OCI-M2 (cell line): ENCODE measurements around the gene LCP2.
"Not testable (repeated sequence)": the region's sequence is repeated elsewhere in the genome, so short reads cannot be mapped to it uniquely, and the experiment has no call there.

Experiments
- DNase-seq: peaks from one replicate; lab custom pipeline; 2025; ENCODE audit not compliant: unreplicated experiment; lab: John Stamatoyannopoulos, UW

LCP2 gene

DNA sequence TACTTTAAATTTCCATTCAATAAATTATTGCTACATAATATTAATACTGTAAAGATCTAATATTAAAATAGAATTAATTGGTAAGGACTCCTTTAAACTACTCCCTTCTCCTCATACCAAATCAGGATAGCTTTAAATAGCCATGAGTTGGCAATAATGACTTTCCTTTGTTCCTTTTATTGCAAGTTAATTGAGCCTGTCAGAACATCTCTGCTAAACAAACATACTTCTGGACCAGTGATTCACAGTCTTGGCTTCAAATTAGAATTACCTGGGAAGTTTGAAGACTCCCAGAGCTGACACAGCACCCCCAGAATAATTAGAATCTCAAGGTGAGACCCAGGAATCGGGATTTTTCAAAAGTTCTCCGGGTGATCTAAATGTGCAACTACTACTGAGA lies 46.1 kb downstream of the LCP2 start:
- DNase-seq = no peak

DNA sequence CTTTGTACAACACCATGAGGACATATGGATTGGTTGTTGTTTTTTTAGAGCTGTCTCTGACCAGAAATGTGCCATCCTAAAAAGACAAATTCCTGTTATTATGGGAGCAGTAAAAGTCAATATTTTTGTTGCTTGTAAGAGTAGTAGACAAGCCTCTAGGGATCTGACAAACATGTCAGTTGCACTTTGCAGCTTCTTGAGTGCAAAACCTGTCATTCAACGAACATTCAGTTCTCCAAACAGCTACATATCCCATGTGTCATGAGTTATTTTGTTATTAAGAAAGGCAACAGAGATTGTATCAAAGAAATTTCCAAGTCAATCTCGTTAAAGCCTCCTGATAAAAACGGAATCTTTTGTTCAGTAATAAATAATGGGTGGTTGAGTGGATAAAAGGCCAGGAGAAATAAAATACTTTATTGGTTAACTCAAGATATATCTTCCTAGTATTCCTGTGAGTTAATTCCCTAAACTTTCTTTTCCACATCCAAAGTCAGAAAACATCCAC lies 46.7 kb downstream of the LCP2 start:
- no peak for DNase-seq

DNA sequence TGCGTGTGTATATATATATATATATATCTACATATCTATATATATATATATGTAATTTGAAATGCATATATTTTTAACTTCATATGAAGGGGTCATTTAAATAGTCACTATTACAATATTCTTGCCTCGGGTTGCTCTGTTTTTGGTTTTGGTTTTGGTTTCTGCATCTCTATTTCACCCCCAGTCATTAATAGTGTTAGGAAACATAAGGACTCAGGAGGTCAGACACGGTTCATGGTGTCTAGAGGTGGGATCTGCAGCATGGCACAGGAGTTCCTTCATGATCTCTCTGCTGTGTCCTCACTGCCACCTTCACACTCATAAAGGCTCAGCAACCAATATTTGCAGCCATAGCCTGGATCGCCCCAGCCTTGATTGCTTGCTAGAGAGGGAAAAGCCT lies 48.2 kb downstream of the LCP2 start:
- DNase-seq = no peak

DNA sequence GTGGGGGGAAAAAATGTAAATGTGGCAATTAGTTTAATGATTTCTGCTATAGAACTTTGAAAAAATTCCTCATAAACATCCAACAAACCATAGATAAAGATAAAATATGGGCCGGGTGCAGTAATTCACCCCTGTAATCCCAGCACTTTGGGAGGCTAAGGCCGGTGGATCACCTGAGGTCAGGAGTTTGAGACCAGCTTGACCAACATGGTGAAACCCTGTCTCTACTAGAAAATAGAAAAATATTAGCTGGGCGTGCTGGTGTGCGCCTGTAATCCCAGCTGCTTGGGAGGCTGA lies 48.7 kb downstream of the LCP2 start:
- not testable (repeated sequence) for DNase-seq

DNA sequence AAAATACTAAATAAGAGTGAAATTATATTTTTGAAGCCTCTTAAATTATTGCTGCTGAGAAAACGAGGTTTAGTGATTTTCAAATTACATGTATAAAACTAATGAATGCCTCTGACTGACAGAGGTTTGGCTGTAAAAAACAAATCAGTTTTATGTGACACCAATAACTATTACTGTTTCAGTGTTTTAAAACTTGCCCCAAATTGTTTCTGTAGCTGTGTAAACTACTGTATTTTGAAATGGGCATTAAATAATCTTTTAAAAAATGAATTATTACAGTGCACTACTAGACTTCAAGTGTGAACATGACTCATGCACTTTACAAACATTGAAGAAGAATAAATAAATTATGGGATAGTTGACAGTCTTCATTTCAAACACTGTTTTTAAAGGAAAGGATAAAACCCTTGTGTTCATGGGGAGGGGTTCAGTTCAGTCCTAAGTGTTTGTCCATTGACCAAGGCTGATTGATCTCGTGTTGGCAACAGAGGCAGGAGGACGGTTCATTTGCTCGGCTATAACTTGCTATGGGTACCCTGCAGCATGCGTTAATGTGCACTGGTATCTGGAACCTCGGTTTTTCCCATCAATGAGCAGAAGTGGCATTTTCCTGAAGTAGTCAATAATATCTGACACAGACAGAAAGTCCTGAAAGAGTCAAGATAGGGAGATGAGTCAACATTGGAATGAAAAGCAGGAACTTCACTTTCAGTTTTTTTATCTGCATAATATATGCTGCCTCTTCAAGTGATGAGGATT lies 49.2 kb downstream of the LCP2 start:
- no peak for DNase-seq

DNA sequence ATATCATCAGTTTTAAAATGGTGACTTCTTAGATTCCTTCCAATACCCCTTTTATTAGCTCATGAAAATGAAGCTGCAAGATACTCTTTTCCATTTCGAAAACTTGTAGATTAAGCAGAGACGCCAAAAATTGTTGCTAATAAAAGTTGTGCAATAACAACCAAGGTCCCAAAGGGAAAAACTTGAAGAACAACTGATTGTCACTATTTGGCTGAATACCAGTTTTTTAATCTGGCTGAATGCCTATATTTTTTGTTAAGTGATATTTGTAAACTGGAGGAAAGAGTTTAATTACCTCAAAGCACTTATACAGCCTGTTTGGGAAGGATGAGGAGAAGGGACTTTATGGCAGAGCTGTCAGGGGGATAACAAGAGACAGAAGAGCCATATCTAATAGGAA lies 50.2 kb downstream of the LCP2 start:
- no peak for DNase-seq

DNA sequence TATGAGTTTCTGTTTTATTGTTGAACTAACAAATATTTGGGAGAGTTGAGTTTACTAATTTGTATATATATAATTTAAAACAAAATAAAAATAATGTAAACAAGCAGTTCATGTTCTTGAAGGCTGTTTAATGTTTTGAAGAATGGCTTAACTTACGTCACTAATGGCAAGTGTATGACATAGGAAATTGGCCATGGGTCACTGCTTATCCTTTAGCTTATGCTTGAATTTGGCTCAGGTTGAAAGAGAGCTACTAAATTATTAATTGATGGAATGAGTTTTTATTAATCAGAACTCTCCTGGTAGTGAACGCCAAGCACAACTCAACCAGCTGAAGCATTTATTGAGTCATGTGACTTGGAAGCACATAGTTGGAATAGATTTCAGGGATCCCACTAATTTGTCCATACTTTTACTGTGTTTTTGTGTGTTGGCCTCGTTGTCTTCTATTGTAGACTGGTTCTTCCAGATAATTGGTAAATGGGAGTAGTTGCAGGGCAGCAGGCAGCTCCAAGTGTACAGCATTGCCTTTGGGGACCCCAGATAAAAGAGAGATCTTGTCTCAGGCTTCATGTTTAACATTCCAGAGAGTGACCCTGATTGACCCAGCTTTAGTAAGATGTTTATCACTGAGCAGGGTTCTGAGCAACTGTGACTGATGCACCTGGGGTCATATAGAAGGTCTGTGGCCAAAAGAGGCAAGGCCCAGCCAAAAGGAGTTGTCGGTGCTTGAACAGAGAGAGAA lies 51.3 kb downstream of the LCP2 start:
- DNase-seq = no peak

DNA sequence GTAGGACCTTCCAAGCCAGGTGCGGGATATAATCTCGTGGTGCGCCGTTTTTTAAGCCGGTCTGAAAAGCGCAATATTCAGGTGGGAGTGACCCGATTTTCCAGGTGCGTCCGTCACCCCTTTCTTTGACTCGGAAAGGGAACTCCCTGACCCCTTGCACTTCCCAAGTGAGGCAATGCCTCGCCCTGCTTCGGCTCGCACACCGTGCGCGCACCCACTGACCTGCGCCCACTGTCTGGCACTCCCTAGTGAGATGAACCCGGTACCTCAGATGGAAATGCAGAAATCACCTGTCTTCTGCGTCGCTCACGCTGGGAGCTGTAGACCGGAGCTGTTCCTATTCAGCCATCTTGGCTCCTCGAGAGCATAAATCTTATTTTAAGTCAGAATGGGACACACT lies 52.1 kb downstream of the LCP2 start:
- DNase-seq = not testable (repeated sequence)

DNA sequence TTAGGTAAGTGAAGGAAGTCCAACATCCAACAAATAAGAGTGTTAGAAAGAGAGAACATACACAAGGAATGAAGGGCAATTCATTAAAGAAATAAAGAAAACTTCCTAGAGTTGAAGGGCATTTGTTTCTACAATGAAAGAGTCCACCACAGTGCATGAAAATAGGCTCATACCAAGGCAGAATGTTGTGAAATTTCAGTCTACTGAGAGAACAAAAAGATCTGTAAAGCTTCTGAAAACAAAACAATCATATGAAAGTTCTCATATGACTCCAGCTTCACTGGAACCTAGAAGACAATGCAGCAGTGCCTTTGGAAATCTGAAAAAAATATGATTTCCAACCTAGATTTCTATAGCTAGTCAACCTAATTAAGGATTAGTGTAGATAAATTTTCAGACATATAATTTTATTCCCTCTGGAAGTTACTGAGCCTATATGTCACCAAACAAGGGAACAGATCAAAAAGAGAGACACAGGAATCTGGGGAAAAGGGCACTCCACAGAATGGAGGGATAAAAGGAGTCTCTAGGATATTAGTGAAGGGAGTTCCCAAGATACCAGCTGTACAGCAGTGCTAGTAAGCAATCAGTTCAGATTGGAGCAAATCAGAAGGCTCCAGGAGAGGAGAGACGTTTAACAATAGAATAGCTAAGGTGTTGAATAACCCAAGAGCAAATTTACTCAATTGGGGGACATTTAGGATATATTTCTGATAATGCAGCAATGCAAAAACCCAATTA lies 59.0 kb downstream of the LCP2 start:
- no peak for DNase-seq

DNA sequence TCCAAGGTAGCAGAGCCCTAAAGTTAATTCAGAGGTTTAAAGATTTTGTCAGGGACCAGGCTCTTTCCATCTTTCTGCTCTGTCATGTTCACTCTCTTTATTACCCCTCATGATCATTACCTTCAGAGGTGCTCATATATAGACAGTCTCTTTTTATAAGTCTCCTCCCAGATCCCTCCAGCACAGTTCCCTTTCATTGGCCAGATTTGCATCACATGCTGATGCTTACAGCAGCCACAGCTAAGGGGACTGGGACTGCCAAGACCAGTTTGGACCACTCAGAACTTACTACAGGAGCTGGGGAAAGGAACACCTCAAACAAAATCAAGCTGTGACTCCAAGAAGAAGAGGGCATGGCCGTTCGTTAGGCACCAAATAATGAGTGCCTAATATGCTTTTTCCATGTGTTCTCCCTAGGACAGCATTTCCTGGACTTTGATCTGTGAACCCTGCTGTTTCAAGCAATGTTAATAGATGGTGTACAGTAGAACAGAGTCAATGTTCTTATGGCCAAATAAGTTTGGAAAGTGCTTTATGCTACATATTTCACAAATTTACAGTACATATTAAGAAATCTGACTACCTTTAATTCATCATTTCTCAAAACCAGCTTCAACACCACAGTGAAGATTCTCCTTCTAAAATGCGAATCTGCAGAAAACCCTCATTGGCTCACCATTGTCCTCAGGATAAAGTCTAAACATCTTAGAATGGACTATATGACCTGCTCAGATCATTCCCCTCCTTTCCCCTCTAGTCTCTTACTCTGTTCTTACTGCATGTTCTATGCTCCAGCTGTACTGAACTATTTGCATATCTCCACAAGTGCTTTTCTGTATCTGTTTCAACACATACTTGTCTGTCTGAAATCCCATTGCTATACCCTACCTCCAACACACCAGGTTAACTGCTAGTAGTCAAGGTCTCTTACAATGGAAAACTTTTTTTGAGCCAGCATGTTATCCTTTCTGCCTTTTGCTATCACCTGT lies 61.4 kb downstream of the LCP2 start:
- DNase-seq = no peak

DNA sequence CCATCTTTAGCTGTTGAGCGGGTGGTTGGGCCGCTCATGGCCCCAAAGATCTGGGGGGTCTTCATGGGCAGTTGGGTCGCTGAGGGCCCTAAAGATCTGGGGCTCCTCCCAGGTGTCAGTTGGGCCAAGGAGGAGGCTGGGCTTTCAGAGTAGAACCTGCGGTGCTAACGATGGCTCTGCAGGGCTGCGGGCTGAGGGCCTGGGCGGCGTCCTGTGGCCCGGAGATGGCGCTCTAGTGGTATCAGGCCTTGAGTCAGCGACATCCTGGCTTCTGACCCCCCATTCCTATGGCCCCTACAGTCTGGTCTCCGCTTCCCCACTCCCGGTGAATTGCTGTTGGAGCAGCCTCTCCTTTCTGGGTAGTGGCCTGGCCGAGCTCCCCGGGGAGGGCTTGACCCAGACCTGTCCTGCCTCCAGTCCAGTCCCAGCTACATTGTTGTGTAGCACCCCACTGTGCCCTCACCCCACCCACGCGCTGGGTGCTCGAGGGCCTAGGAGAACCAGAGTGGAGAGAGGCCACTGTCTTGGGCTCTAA lies 64.2 kb downstream of the LCP2 start:
- no peak for DNase-seq

DNA sequence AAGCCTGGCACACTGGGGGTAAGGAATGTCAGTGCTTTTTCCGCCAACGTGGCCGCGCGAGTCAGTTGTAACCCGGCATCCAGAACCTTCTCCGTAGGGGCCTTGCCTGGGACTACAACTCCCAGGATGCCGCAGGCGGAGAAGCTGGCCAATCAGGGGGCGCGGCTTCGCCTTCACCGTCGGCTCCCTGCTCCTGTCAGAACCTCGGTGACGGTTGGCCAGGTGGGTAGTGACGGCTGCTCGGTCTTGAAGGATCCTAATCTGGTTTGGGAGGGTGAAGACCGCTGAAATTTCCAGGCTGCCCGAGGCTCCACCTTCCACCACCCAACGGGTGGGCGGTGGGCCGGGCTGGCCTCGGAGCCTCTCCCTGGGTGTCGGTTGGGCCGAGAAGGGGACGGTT lies 64.8 kb downstream of the LCP2 start, which contains the start of gene C5orf58:
TSS of gene C5orf58 (plus strand) at position 200 of the 400 bp plus-strand sequence. CDS start 1,992 bp downstream, outside the sequence.
- DNase-seq = no peak

DNA sequence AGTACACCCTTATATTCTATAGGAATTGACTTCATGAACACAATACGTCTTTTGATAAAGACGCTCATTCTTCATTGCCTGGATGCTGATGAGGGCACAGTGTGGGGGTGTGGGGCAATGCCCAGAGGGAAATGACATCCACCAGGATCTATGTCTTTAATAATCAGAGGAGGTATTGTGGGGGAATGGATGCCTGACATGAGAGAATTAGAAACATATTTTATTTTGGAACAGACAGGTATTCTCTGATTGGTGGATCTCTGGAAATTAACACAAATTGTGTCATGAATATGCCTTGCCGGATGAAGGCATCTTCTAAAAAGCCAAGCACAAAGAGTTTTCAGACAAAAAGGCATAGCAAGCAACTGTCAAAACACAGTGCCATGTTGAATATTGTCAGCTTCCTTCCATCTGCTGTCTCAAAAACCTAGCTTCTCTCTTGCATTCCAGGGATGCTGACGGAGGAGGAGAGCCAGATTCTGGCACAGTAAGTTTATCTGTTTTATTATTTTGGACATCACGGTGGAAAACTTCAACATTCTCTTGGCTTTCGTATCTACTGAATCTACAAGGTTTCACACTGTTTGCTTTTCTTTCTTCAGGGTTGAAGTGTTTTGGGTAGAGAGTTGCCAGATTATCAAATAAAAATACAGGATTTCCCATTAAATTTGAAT lies 68.7 kb downstream of the LCP2 start:
- no peak for DNase-seq

DNA sequence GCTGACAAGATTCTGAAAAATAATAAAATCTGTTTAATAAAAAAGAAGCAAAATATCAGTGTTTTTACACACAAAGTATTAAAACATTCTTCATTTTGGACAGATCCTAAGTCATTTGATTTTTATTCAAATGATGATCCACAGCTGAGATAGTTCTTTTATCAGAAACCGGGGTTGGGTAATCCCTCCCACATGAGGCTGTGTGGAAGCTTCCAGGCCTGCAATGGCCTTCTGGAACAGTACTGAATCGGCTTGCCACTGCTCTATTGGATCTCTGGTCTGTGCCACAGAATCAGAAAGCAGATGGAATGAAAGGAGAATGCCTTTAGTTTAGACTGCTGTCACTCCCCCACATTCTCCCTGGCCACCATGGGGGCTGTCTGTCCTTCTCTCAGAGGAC lies 70.9 kb downstream of the LCP2 start:
- DNase-seq = no peak

DNA sequence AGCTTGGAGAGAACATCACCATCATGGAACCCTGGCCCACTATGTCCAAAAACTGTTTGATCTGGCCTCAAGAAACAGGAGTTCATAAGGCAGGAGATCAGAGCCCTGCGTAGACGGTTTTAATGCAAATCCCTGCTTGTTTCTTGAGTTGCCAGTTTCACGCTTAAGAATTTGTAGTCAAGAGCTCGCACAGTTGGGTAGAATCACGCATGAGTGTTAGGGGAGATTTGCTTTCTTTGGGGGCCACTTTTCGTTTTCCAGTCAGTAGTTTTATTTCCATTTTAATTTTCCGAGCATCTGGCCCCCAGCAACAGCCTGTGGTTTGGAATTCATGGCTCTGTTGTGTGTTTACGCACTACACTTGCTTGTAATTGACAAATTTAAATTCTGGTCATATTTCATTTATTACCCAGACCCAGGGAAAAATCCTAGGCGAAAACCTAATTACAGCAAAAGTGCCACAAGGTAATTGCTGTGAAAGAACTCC lies 71.4 kb downstream of the LCP2 start:
- no peak for DNase-seq

DNA sequence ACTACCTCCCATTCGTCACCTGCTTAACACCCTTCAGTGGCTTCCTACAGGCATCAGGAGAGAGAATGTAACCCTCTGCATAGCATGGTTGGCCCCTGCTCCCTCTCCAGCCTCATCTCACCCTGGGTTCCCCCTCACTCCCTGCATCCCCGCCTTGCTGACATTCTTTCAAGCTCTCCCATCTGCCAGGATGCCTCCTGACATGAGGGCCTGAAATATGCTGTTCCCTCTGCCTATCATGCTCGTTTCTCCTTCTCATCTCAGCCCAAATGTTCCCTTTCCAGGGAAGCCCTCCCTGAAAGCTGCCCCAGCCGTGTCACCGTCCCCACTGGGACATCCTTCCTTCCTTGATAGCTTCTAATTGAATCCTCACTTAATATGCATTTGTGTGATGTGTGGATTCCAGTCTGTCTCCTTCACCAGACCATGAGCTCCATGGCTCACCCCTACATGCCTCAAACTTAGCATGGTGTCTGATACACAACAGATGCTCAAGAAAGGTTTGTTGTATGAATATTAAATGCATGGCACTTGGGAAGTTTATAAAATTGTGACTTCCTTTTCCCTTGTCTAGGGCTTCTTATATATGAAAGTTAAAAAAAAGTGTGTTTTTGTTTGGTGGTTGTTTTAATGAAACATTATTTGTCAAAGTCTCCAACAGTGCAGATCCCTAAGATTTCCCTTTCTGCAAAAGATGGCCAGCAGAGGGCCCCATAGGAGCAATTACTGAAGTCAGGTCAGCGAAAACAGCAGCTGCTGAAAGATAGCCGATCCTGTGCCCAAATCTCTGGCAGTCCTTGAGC lies 72.0 kb downstream of the LCP2 start:
- DNase-seq = no peak

DNA sequence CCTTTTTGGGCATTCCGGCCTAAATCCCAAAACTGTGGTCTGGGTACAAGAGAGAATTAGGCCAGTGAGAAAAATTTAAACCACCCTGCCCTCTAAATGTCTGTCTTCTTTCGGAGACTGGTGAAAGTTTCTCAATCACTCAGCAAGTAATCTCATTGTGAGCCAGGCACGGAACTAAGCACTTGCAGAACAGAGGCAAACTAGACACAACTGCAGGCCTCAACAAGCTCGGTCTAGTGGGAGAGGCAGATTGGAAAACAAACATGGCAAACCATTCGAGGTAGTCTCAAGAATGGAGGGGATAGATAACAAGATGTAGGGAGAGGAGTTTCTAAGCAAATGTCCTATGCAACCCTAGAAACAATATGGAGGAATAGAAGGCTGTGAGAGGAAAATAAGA lies 73.7 kb downstream of the LCP2 start:
- DNase-seq = no peak

DNA sequence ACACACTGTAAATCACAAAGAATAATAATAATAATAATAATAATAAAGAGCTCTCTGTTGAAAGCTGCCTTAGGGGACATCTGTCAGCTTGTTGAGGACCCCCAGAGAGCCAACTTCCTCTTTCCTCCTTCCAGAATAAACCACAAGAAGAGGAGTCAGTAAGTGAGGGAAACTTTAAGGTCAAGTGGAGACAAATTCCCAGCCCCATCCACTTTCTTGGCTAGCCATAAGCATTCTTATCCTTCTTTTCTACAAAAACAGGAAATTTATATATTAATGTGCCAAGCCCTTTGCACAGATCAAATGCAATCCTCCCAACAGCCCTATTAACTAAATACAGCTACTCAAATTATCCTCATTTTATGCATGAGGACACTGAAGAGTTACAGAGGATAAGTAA lies 74.2 kb downstream of the LCP2 start:
- DNase-seq = no peak

DNA sequence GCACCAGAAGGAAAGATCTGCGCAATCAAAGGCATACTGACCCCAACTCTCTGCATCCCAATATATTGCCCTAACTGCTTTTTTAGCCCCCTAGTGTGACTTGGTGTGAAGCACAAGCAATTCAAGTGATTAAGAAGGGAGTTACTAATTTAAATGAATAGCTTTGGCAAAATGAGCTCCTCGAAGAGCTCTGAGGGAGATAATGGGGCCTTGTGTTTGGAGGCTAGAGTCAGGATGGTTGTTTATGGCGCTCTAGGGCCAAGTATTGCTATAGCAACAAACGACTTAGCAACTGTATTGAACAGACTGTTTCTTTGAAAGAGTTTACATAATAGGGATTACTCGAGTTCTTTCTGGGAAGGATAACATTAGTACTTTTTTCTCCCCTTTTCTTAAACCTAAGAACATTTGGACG lies 76.2 kb downstream of the LCP2 start:
- no peak for DNase-seq
